Occipital lobe (tissue), 2 donors: ENCODE results near the gene COLEC11. TPM values are rescaled to one million over a fixed set of nuclear protein-coding genes. Genes with fewer than 3 reads are reported as not detected.

Experiments
- DNase-seq: peaks from one replicate; lab custom pipeline; 2025; lab: John Stamatoyannopoulos, UW
- total RNA-seq: library from RNA; depleted of rRNA; stranded (reverse); fragments of >200 nt; gene quantifications from one replicate; pipeline ENCODE4 v1.2.3, GENCODE V29; 2014

Gene COLEC11
- total RNA-seq, 1 donor from 2014 or later = 0.78 TPM

GRCh38 chr2:3637692-3638455 lies 43.0 kb downstream of the COLEC11 start:
- DNase-seq = no peak

- DNase-seq = no peak
Measured at GRCh38 chr2:3638456-3638810, 43.5 kb downstream of the COLEC11 start.

GRCh38 chr2:3639015-3639630 lies 44.2 kb downstream of the COLEC11 start:
- no peak for DNase-seq

GRCh38 chr2:3639653-3640052 lies 44.7 kb downstream of the COLEC11 start:
- DNase-seq = no peak

GRCh38 chr2:3641181-3641580 lies 46.3 kb downstream of the COLEC11 start:
- no peak for DNase-seq

GRCh38 chr2:3641841-3642421 lies 47.0 kb downstream of the COLEC11 start:
- DNase-seq = no peak

GRCh38 chr2:3642521-3643215 lies 47.8 kb downstream of the COLEC11 start:
- no peak for DNase-seq

GRCh38 chr2:3643371-3644245 lies 48.7 kb downstream of the COLEC11 start:
- DNase-seq = no peak

GRCh38 chr2:3644246-3644525 lies 49.3 kb downstream of the COLEC11 start:
- no peak for DNase-seq

GRCh38 chr2:3644891-3645605 lies 50.1 kb downstream of the COLEC11 start:
- no peak for DNase-seq

GRCh38 chr2:3645745-3646389 lies 51.0 kb downstream of the COLEC11 start:
- no peak for DNase-seq

GRCh38 chr2:3646446-3646845 lies 51.5 kb downstream of the COLEC11 start:
- DNase-seq = no peak

GRCh38 chr2:3647246-3647645 lies 52.3 kb downstream of the COLEC11 start:
- DNase-seq = no peak

- no peak for DNase-seq
Measured at GRCh38 chr2:3647831-3648651, 53.1 kb downstream of the COLEC11 start.

GRCh38 chr2:3648652-3649177 lies 53.8 kb downstream of the COLEC11 start:
- no peak for DNase-seq

GRCh38 chr2:3649581-3649980 lies 54.7 kb downstream of the COLEC11 start:
- DNase-seq = no peak

- DNase-seq = no peak
Measured at GRCh38 chr2:3650140-3650920, 55.4 kb downstream of the COLEC11 start.
